Left lung (tissue), 10 donors: ENCODE data around the gene KSR1. TPM values are rescaled to one million over a fixed set of nuclear protein-coding genes. Genes with fewer than 3 reads are reported as not detected.
"Not testable (repeated sequence)": the region's sequence is repeated elsewhere in the genome, so short reads cannot be mapped to it uniquely, and the experiment has no call there.

ENCODE experiments used
- ATAC-seq: fragments of 200-7000 bp; cut with Tn5 transposase; one replicate; pipeline ENCODE4 v1.9.1; 2020; ENCODE audit warnings: moderate library complexity
- DNase-seq, 4 donors: peaks; one replicate each; pipeline ENCODE4 v3.0.0-alpha.2; 2013 to 2020
- H3K27ac ChIP-seq, 2 donors: fragments of 200-600 bp; sonication (generic) in 1 of 2; one replicate each; pipeline versions ENCODE4 v1.5.0 to v1.8.0; 2020 to 2021
- H3K27me3 ChIP-seq, 2 donors: fragments of 200-600 bp; sonication (generic) in 1 of 2; one replicate each; pipeline versions ENCODE4 v1.5.0 to v1.8.0; 2020 to 2021
- H3K36me3 ChIP-seq, 2 donors: fragments of 200-600 bp; sonication (generic) in 1 of 2; one replicate each; pipeline versions ENCODE4 v1.5.0 to v1.8.0; 2020 to 2021
- H3K4me1 ChIP-seq, 2 donors: fragments of 200-600 bp; one replicate each; pipeline ENCODE4 v1.8.0; 2021
- H3K4me3 ChIP-seq, 2 donors: fragments of 200-600 bp; sonication (generic) in 1 of 2; one replicate each; pipeline versions ENCODE4 v1.5.0 to v1.8.0; 2020 to 2021; ENCODE audit warnings: mild to moderate bottlenecking in 1 of 2
- H3K9me3 ChIP-seq, 2 donors: fragments of 200-600 bp; sonication (generic) in 1 of 2; one replicate each; pipeline versions ENCODE4 v1.5.0 to v1.8.0; 2020 to 2021
- CTCF ChIP-seq, 2 donors: fragments of 200-600 bp; sonication (generic) in 1 of 2; IDR thresholded peaks; one replicate each; pipeline versions ENCODE4 v1.5.0 to v1.8.0; 2021; ENCODE audit warnings: antibody characterized with exemption in 2 of 2
- intact Hi-C, 2 donors: fragments of 100-400 bp; cut with DNase I; formaldehyde crosslinking; loops; one replicate each; pipeline versions ENCODE4 v1.11.2 to v1.14.2; 2022
- polyA plus RNA-seq, 6 donors: library from polyadenylated mRNA; unstranded; fragments of 120-200 nt; gene quantifications; one replicate each; pipeline ENCODE4 v1.2.1, GENCODE V29; 2013; ENCODE audit not compliant: insufficient read length in 6 of 6
- total RNA-seq, 2 donors: library from RNA; stranded (reverse); fragmentation: NEBNext Ultra II Directional; extraction: Animal tissue kit (Norgen Biotek cat#: 25700); gene quantifications; one replicate each; pipeline ENCODE4 v1.2.1, GENCODE V29; 2021
- donor health status: DM: no; HTN: yes; CAD: no.
- donor health status: DM: no; HTN: no; CAD: no.

Gene KSR1
- total and polyA plus RNA-seq, 8 donors, result 35.0 to 70.0 (median 62.5) TPM

GRCh38 chr17:27634026-27634335, 177.7 kb downstream of the KSR1 start:
- Histone ChIP-seq H3K4me3 (no peak overlapping the region), H3K9me3 (no peaks in the 10 kb centered on the region), H3K27me3 (no peaks in the 10 kb centered on the region), H3K4me1 (peaks cover 17 to 39% of the 10 kb centered on the region in 2 donors), H3K36me3 (peaks cover 0 to 6% of the 10 kb centered on the region in 2 donors), H3K27ac (peak overlapping the region in 1 of 2 donors; percentile 77)
- no peak for TF ChIP-seq CTCF (IDR thresholded peaks at IDR 0.05)
- ATAC-seq (no peak), DNase-seq (no peak)
- intact Hi-C loops, result no loop called here

DNA sequence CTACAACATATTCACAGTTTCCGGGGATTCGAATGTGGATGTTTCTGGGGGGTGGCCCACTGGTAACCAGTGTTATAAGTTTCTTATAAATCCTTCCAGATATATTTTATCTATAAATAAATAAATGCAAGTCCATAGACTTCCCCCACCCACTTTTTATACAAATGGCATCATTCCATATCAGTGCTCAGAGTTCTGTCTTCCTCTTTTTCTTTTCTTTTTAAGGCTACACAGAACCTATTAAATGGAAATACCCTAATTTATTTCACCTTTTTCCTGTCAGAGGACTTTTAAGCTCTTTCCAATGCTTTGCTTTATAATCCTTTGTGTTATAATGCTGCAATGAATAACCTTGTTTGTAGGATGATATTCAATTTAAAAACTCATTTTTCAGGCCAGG, 178.5 kb downstream of the KSR1 start:
- no peaks in the 10 kb centered on the region for H3K9me3 ChIP-seq
- TF ChIP-seq CTCF (IDR thresholded peaks at IDR 0.05), result no peak
- H3K36me3 ChIP-seq, result peaks cover 0 to 14% of the 10 kb centered on the region in 2 donors
- no peak overlapping the region for H3K4me3 ChIP-seq
- intact Hi-C loops, result no loop called here
- H3K4me1 ChIP-seq, result peaks cover 17 to 39% of the 10 kb centered on the region in 2 donors
- peak overlapping the region in 1 of 2 donors; percentile 24 for H3K27ac ChIP-seq
- H3K27me3 ChIP-seq, result no peaks in the 10 kb centered on the region
- DNase-seq (no peak), ATAC-seq (no peak)

GRCh38 chr17:27635275-27635823, 179.1 kb downstream of the KSR1 start:
- peak; percentile 9 for ATAC-seq
- peaks cover 0 to 19% of the 10 kb centered on the region in 2 donors for H3K36me3 ChIP-seq
- DNase-seq, result peak in 1 of 4 donors; percentile 66
- H3K9me3 ChIP-seq, result no peaks in the 10 kb centered on the region
- H3K4me3 ChIP-seq, result no peak overlapping the region
- intact Hi-C loops, result no loop called here
- peak overlapping the region in 1 of 2 donors; percentile 24 for H3K27ac ChIP-seq
- H3K27me3 ChIP-seq, result no peaks in the 10 kb centered on the region
- H3K4me1 ChIP-seq, result peaks cover 17 to 39% of the 10 kb centered on the region in 2 donors
- no peak for TF ChIP-seq CTCF (IDR thresholded peaks at IDR 0.05)

DNA sequence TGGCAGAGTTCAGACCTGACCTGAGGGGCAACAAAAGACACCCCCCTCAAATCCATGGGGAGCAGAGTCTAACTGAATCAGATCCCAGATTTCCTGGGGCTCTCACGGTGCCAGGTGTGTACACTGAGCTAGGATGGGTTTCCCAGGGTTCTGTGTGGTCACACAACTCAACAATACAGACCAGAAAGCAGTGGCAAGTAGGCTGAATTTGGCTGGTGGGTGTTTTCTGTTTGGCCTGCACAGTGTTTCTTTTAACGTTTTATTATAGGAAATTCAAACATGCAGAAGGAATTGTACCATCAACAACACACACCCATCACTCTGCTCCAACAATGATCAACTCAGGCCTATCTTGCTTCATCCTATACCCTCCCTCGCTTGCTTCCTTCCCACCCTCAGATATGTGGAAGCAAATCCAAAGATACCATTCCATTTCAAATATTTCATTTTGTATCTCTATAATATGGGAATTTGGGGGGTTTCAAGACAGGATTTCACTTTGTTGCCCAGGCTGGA, 179.8 kb downstream of the KSR1 start:
- Histone ChIP-seq H3K27ac (peak overlapping the region in 1 of 2 donors; percentile 24), H3K4me1 (peaks cover 17 to 38% of the 10 kb centered on the region in 2 donors), H3K36me3 (peaks cover 0 to 26% of the 10 kb centered on the region in 2 donors)
- H3K9me3 ChIP-seq, intact Hi-C loops, ATAC-seq, H3K27me3 ChIP-seq, DNase-seq, H3K4me3 ChIP-seq: not testable (repeated sequence)

DNA sequence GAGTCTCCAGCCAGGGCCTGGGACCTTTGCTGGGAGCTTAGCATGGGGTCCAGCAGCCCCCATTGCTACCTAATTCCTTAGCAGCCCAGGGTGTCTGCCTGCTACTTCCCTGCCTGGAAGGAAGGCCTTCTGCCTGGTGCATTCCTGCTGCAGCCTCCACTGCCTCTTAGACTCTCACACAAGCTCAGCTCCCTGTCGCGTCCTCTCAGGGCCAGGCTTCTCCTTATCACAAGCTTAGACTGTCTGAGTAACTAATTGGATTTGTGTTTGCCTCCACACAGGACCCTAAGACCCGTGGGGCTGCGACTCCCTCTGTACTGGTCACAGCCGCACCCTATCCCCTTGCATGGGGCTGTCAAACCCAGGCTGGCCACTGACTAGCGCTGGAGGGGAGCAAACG, 181.6 kb downstream of the KSR1 start:
- H3K9me3 ChIP-seq, H3K4me3 ChIP-seq, intact Hi-C loops, H3K27me3 ChIP-seq, H3K27ac ChIP-seq, ATAC-seq, DNase-seq: not testable (repeated sequence)
- Histone ChIP-seq H3K36me3 (peaks cover 0 to 34% of the 10 kb centered on the region in 2 donors), H3K4me1 (peaks cover 10 to 20% of the 10 kb centered on the region in 2 donors)

DNA sequence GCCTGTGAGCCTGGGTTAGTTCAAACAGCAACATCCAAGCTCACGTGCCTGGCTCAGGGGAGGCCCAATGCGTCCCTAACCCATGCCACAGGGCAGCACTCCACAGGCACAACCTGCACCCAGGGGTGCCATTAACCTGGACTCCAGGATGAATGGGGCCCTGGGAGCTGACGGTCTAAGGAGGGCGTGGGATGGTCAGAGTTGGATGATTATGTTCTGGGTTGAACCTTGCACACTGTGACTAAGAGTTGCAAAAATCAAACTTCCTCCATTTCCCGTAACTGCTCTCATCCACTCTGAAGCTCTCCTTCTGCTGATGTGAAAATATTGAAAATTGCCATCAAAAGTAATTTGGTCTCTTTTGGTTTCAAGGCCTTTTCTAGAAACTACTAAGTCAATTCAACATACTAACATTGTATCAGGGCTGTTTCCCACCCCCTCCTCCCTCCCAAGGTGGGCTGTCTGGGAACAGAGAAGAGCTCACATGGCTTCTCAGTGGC, 182.2 kb downstream of the KSR1 start:
- peak; percentile 14 for ATAC-seq
- intact Hi-C loops, DNase-seq, H3K27ac ChIP-seq, H3K27me3 ChIP-seq, H3K9me3 ChIP-seq, H3K4me3 ChIP-seq: not testable (repeated sequence)
- H3K4me1 ChIP-seq, result peaks cover 4 to 15% of the 10 kb centered on the region in 2 donors
- H3K36me3 ChIP-seq, result peaks cover 0 to 34% of the 10 kb centered on the region in 2 donors

GRCh38 chr17:27640790-27641189, 184.5 kb downstream of the KSR1 start:
- ATAC-seq (no peak), DNase-seq (no peak)
- H3K27ac ChIP-seq, result no peak overlapping the region
- peaks cover 0 to 34% of the 10 kb centered on the region in 2 donors for H3K36me3 ChIP-seq
- H3K4me3 ChIP-seq, result no peak overlapping the region
- no peak for TF ChIP-seq CTCF (IDR thresholded peaks at IDR 0.05)
- H3K4me1 ChIP-seq, result peaks cover 0 to 3% of the 10 kb centered on the region in 2 donors
- intact Hi-C loops, result no loop called here
- H3K9me3 ChIP-seq, result no peaks in the 10 kb centered on the region
- H3K27me3 ChIP-seq, result no peaks in the 10 kb centered on the region
